Lower leg skin (tissue), 3 donors: ENCODE measurements around the gene SLC22A14.

Source experiments
- CTCF ChIP-seq, 3 donors: fragments of 450-650 bp; IDR thresholded peaks; one replicate each; pipeline ENCODE4 v1.5.1; 2016; ENCODE audit warnings: antibody characterized with exemption in 3 of 3, mild to moderate bottlenecking in 3 of 3, moderate library complexity in 2 of 3
- POLR2A ChIP-seq, 2 donors: fragments of 450-650 bp; IDR thresholded peaks; one replicate each; pipeline ENCODE4 v1.6.1; 2016 to 2017; ENCODE audit warnings: antibody characterized with exemption in 2 of 2, mild to moderate bottlenecking in 1 of 2, moderate library complexity in 1 of 2

DNA sequence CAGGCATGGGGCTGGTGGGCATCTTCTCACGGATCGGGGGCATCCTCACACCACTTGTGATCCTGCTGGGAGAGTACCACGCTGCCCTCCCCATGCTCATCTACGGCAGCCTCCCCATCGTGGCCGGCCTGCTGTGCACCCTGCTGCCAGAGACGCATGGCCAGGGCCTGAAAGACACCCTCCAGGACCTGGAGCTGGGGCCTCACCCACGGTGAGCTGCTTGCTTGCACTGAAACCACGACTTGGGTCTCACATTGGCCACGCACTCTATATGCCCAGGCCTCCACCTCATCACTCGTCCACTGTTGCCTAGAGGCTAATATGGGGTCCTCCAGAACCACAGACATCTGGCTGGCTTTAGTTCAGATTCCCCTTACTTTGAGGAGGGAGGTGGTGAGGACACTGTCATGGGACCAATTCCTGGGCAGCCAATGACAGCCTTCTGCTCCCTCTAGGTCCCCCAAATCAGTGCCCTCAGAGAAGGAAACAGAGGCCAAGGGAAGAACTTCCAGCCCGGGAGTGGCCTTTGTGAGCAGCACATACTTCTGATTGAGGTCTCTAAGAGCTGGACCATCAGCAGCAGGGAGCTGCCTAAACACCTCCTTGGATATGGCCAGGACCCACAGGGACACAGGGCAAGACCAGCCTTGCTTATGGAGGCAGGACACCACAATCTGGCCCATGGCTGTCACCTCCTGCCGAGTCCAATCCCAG lies 5.0 kb upstream of the SLC22A14 start:
- TF ChIP-seq CTCF (IDR thresholded peaks at IDR 0.05) (no peak), POLR2A (IDR thresholded peaks at IDR 0.05) (no peak)
